Neutrophil (primary cell): ENCODE results near the gene KLF16.
"Not testable (repeated sequence)": the region's sequence is repeated elsewhere in the genome, so short reads cannot be mapped to it uniquely, and the experiment has no call there.

Experiments used
- H3K27ac ChIP-seq: fragments of 200-600 bp; sonication (generic); 2 replicates; pipeline ENCODE4 v1.5.1; 2016; ENCODE audit warnings: mild to moderate bottlenecking, moderate library complexity
- H3K27me3 ChIP-seq: fragments of 200-600 bp; sonication (generic); 2 replicates; pipeline ENCODE4 v1.6.0; 2016; ENCODE audit warnings: mild to moderate bottlenecking
- H3K36me3 ChIP-seq: fragments of 200-600 bp; sonication (generic); 2 replicates; pipeline ENCODE4 v1.5.1; 2017
- H3K4me1 ChIP-seq, 2 experiments: fragments of 200-600 bp in 1 of 2; sonication (generic) in 1 of 2; 1 replicate in 1 of 2; 2 replicates in 1 of 2; pipeline versions ENCODE4 v1.5.1 to v1.6.1; 2013 to 2016; ENCODE audit warnings: low read depth in 1 of 2, low read length in 1 of 2, mild to moderate bottlenecking in 1 of 2, moderate library complexity in 1 of 2; ENCODE audit not compliant: control insufficient read depth in 1 of 2, insufficient read depth in 1 of 2
- H3K4me3 ChIP-seq, 2 experiments: fragments of 200-600 bp in 1 of 2; sonication (generic) in 1 of 2; 1 replicate in 1 of 2; 2 replicates in 1 of 2; pipeline ENCODE4 v1.5.1; 2013 to 2016; ENCODE audit warnings: low read depth in 1 of 2, low read length in 1 of 2, mild to moderate bottlenecking in 1 of 2, moderate library complexity in 1 of 2
- H3K9me3 ChIP-seq: fragments of 200-600 bp; sonication (generic); 2 replicates; pipeline ENCODE4 v1.5.1; 2016
- TF ChIP-seq, protein P1 (sequence below): fragments of 200-600 bp; sonication (generic); IDR thresholded peaks from 2 replicates; pipeline ENCODE4 v1.5.1; 2016; ENCODE audit warnings: antibody characterized with exemption

KLF16 gene

DNA sequence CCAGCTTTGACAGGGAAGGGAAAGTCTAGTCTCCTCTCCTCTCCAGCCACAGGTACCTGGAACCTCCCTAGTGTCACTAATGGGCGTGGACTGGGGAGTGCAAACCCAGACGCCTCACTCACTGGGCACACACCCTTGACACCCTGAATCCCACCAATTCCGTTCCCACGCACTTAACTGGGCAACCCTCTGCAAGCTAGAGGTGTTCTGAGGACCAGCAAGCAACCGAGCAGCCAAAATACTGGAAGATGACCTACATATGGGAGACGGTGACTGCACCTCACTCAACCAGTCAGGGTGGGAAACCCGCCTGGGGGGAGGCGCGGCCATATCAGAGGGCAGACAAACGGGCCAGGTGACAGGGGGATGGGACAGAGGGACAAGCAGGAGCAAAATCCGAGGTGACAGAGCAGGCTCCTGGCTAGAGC is 20.9 kb upstream of the KLF16 start:
- TF ChIP-seq, protein P1, sequence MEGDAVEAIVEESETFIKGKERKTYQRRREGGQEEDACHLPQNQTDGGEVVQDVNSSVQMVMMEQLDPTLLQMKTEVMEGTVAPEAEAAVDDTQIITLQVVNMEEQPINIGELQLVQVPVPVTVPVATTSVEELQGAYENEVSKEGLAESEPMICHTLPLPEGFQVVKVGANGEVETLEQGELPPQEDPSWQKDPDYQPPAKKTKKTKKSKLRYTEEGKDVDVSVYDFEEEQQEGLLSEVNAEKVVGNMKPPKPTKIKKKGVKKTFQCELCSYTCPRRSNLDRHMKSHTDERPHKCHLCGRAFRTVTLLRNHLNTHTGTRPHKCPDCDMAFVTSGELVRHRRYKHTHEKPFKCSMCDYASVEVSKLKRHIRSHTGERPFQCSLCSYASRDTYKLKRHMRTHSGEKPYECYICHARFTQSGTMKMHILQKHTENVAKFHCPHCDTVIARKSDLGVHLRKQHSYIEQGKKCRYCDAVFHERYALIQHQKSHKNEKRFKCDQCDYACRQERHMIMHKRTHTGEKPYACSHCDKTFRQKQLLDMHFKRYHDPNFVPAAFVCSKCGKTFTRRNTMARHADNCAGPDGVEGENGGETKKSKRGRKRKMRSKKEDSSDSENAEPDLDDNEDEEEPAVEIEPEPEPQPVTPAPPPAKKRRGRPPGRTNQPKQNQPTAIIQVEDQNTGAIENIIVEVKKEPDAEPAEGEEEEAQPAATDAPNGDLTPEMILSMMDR, result no peak
- Histone ChIP-seq H3K27me3 (no peaks in the 10 kb centered on the region), H3K9me3 (no peaks in the 10 kb centered on the region), H3K27ac (peak overlapping the region; percentile 87), H3K4me1 (peaks cover 29 to 34% of the 10 kb centered on the region in 2 experiments), H3K36me3 (peaks cover 13% of the 10 kb centered on the region), H3K4me3 (peak overlapping the region; percentile 70 to 89)

DNA sequence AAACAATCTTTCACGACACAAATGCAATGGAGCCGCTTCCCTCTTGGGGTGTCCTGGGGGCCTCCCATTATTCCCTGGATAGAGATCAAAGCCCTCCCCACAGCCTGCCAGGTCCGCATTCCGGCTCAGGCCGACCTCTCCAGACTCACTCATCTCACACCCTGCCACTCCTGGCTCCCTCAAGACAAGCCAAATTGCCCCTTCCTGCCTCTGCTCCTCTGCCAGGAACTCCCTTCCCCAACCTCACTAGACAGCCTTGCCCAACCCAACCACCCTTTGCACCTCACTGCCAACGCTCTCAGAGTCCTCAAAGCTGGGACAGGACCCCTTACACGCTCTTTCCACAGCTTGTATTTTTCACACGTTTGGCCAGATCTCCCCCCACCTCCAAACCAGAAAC is 20.4 kb upstream of the KLF16 start:
- Histone ChIP-seq H3K27ac (peak overlapping the region; percentile 87), H3K27me3 (no peaks in the 10 kb centered on the region), H3K36me3 (peaks cover 16% of the 10 kb centered on the region), H3K9me3 (no peaks in the 10 kb centered on the region), H3K4me3 (peak overlapping the region; percentile 70 to 89), H3K4me1 (peaks cover 29 to 34% of the 10 kb centered on the region in 2 experiments)
- TF ChIP-seq, protein P1, result no peak

DNA sequence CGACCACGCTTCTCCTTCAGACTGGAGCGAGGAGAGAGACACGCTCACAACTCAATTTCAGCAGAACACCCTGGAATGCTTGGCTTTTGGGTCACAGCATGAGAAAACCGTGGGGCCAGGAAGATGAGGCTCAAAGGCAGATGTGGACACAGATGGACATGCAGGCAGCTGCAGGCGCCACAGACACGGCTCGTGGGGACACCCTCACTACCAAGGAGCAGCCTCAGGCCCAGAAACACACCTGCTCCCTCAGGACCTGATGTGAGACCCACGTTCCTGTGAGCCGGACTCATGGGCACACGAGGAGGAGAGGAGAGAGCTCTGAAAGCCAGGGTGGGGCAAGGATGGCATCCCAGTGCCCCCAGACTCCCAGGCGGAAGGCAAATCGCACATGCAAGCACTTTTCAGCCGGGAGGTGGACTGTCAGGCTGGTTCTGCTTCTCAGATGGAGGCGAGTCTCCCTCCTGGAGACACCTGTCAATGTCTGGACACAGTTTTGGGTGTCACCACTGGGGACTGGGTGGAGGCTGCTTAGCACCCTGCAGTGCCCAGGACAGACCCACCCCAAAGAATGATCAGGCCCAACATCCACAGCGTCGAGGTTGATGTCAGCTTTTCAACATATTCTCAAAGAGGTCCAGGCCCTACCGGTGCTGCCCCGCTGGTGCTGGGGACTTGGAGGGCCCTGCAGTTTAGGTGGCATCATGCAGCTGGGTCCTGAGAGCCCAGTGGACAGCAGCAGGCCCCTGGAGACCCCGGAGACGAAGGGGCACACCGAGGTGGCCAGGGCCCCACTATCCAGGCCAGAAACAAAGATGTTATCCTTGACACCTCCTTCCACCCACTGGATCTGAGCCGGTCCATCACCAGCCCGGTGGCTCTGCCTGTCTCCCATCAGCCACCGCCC is 19.7 kb upstream of the KLF16 start:
- H3K27ac ChIP-seq, result peak overlapping the region; percentile 87
- peak overlapping the region in 1 of 2 experiments; percentile 89 for H3K4me3 ChIP-seq
- TF ChIP-seq, protein P1, result no peak
- H3K36me3 ChIP-seq, result peaks cover 20% of the 10 kb centered on the region
- peaks cover 29 to 34% of the 10 kb centered on the region in 2 experiments for H3K4me1 ChIP-seq
- H3K27me3 ChIP-seq, result no peaks in the 10 kb centered on the region
- no peaks in the 10 kb centered on the region for H3K9me3 ChIP-seq

DNA sequence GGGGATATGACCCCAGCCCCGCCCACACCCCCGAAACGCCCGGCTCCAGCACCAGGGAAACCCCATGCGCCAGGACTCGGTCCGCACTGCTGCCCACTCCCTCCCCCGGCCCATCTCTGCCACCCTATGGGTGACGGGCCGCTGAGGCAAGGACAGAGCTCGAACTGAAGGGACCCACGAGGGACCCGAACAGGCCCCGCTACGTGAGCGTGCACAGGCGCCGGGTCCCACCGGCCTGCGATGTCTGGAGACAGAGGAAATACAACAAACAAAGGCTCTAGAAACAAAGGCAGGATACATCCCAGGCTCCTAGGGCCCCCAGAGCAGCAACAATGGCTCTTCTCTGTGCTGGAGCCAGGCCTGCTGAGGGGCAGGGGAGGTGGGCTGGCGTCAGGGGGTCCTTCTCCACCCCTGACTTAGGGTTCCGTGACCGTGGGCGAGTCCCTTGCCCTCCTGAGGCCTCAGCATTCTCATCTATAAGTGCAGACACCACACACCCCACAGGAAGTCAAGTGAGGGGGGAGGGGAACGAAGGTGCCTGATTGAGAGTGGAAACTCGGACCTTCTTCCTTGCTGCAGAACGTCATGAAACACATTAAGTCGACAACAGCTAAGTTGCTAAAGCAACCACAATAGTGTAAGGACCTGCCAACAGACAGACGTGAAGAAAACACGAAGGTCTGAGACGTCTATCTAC is 18.9 kb upstream of the KLF16 start:
- Histone ChIP-seq H3K4me3 (no peak overlapping the region), H3K9me3 (no peaks in the 10 kb centered on the region), H3K27me3 (no peaks in the 10 kb centered on the region), H3K36me3 (peaks cover 20% of the 10 kb centered on the region), H3K27ac (peak overlapping the region; percentile 87), H3K4me1 (peaks cover 29 to 34% of the 10 kb centered on the region in 2 experiments)
- TF ChIP-seq, protein P1, result no peak

DNA sequence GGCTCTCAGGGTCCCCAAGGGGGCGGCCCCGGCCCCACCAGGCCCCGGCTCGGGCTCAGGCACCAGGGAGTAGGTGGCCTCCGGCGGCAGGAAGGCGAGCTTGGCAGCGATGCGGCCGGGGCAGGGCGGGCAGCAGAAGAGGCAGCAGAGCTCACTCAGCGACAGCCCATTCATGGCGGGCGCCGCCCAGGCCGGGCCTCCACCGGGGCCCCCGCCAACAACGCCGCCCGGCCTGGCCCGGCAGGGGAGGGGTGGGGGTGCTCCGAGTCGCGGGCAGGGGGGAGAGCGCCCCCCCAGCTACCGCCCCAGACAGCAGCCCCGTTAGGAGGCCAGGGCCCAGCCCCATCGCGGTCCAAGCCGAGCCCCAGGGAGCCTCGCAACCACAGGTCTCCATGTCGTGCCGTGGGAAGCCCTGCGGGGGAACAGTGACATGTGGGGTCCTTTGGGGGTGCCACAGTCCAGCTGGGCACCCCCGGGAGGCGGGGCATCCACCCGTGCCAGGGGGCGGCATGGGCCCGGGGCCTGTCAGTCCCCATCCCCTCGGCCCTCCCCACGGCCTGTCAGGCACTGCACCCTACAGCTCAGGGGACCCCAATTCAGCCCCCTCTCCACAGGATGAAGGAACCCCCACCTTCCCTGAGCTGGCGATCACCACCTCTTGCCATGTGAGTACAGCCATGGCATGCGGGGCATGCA is 18.2 kb upstream of the KLF16 start:
- Histone ChIP-seq H3K4me1 (peaks cover 31 to 38% of the 10 kb centered on the region in 2 experiments), H3K36me3 (peaks cover 20% of the 10 kb centered on the region)
- not testable (repeated sequence) for H3K27me3 ChIP-seq, H3K9me3 ChIP-seq, H3K27ac ChIP-seq, H3K4me3 ChIP-seq
